HG03025 (cell line): ENCODE results near the gene OPRL1.
"Not testable (repeated sequence)": the region's sequence is repeated elsewhere in the genome, so short reads cannot be mapped to it uniquely, and the experiment has no call there.

Source experiments
- ATAC-seq: cut with Tn5 transposase; IDR thresholded peaks from one replicate; pipeline ENCODE4 v1.9.1; 2021; ENCODE audit warnings: mild to moderate bottlenecking, moderate library complexity; ENCODE audit not compliant: unreplicated experiment, low FRiP score

OPRL1 gene

GRCh38 chr20:64113796-64114355, 34.0 kb downstream of the OPRL1 start:
- ATAC-seq = no peak

GRCh38 chr20:64114356-64114971, 34.6 kb downstream of the OPRL1 start:
- no peak for ATAC-seq

DNA sequence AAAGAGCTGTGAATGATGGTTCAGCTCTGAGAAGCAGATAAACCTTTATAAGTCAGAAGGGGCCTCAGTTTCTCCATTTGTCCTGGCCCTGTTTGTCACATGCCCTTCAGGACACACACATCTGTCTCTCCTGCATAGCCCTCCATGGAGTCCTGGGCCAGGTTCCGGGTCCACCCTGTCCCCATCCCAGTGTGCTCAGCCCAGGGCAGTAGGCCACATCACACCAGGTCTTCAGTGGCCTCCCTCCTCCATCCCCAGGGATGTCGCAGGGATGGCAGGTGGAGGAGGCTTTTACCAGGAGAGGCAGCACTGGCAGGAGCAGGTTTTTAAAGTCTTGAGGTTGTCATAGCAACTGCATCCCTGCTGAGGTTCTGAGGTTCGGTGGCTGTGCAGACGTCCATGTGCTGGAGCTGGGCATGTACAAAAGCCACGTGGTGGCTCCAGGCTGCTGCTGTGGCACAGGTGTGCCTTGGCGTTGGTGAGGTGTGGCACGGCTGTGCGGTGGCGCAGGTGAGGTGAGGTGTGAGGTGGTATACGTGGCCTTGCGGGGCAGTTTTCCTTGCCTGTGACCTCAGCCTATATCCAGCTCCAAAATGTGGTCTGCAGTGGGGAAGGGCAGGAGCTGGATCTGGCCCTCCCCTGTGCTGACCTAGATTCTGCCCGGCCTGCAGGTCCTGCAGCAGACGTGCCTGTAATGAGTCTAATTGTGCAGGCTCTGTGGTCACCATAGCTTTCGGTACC, 35.5 kb downstream of the OPRL1 start:
- no peak for ATAC-seq

- ATAC-seq = no peak
Measured at GRCh38 chr20:64116016-64116415, 36.1 kb downstream of the OPRL1 start.

GRCh38 chr20:64116541-64117431, 36.9 kb downstream of the OPRL1 start:
- ATAC-seq = no peak

GRCh38 chr20:64117432-64117777, 37.5 kb downstream of the OPRL1 start:
- not testable (repeated sequence) for ATAC-seq

DNA sequence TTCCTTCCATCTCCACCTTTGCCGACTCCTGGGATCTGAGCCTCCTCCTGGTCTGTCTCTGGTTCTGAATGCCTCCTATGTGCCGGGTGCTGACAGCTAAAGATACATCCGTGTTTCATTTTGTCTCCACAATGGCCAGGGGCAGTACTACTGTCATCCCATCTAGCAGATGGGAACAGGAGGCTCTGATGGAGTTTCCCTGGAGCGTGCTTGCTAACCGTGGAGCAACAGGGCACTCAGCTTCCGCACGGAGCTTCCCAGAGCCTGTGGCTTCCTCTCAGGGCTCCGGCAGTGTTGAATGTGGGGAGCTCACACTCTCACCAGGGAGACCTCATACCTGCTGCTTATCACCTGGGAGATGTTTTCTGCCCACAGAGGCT, 39.4 kb downstream of the OPRL1 start:
- no peak for ATAC-seq

DNA sequence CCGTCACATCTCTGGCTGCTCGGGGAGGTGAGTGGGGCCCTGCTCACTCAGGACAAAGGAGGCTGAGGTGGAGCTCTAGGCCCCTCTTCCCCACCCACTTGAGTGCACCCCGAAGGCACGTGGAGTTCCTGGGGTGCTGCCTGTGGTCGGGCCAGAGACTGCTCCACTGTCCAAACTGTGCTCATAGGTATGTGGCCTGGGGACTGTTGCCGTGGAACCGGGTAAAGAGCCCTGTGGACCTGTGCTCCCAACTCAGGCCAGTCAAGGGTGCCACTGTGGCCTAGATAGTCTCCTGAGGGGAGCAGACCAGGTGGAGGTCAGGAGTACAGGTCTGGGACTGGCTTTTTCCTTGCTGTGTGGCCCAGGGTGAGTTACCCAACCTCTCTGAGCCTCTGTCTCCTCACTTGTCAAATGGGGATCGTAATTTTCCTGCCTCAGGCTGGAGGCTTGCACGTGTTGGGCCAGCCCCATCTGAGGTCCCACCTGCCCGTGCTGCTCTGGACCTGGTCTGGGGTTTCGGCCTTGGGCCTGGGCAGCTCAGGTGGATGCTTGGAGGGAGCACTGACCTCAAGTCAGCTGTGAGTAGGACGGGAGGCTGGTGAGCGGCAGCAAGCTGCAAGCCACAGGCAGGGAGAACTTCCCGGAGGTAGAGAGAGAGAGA, 39.9 kb downstream of the OPRL1 start:
- ATAC-seq = no peak

- no peak for ATAC-seq
Measured at GRCh38 chr20:64121586-64121985, 41.7 kb downstream of the OPRL1 start.

- ATAC-seq = not testable (repeated sequence)
Measured at GRCh38 chr20:64122927-64123326, 43.0 kb downstream of the OPRL1 start.

DNA sequence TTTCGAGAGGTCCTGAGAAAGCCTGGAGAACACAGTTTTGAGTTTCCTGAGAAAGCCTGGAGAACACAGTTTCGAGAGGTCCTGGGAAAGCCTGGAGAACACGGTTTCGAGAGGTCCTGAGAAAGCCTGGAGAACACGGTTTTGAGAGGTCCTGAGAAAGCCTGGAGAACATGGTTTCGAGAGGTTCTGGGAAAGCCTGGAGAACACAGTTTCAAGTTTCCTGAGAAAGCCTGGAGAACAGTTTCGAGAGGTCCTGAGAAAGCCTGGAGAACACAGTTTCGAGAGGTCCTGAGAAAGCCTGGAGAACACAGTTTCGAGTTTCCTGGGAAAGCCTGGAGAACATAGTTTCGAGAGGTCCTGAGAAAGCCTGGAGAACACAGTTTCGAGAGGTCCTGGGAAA, 43.6 kb downstream of the OPRL1 start:
- ATAC-seq = not testable (repeated sequence)

DNA sequence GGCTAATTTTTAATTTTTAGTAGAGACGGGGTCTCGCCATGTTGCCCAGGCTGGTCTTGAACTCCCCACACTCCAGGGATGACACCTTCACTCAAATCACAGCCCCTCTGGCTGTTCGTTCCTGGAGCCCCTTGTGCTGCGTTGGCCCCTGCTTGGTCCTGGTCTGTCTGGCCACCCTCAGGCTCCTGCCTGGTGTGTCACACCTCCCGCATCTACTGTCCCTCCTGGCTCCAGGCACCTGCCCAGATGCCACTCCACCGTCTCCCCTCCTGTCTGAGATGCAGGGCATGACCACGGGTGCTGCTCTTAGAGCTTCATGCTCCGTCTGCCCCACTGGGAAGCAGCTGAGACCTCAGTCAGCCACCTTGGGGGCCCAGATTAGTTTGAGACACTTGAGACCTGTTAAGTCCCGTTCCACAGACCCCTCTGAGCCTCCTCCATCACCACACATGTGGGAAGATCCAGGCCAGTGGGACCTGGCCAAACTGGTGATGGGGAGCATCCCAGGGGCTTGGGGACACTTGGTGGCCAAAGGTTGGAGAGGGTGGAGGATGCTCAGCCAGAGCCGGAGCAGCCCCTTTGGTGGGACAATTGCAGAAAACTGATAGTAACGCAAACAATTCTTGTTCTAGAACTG, 49.4 kb downstream of the OPRL1 start:
- ATAC-seq = no peak

DNA sequence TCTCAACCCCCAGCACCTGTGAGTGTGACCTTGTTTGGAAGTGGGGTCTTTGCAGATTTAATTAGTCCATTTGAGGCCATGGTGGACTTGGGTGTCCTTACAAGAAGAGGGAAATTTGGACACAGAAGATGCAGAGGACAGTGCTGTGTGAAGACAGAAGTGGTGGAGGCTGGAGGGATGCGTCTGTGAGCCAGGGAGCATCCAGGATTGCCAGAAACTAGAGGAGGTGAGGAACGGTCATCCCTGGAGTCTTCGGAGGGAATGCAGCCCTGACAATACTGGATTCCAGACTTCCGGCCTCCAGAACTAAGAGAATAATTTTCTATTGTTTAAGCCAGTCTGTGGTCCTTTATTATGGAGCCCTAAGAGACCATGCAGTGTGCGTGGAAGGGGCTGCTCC, 50.4 kb downstream of the OPRL1 start:
- ATAC-seq = no peak

GRCh38 chr20:64130876-64131275, 51.0 kb downstream of the OPRL1 start:
- ATAC-seq = no peak

GRCh38 chr20:64131406-64131805, 51.5 kb downstream of the OPRL1 start:
- ATAC-seq = no peak

- ATAC-seq = no peak
Measured at GRCh38 chr20:64133951-64134407, 54.1 kb downstream of the OPRL1 start.

DNA sequence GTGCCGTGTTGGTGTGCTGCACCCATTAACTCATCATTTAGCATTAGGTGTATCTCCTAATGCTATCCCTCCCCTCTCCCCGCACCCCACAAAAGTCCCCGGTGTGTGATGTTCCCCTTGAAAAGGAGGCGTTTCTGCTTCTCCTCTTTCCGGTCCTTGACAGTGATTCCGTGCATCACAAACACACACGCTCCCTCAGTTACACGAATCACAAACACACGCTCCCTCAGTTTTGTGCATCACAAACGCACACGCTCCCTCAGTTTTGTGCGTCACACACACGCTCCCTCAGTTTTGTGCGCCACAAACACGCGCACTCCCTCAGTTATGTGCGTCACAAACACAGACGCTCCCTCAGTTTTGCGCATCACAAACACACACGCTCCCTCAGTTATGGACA, 54.9 kb downstream of the OPRL1 start:
- ATAC-seq = not testable (repeated sequence)

DNA sequence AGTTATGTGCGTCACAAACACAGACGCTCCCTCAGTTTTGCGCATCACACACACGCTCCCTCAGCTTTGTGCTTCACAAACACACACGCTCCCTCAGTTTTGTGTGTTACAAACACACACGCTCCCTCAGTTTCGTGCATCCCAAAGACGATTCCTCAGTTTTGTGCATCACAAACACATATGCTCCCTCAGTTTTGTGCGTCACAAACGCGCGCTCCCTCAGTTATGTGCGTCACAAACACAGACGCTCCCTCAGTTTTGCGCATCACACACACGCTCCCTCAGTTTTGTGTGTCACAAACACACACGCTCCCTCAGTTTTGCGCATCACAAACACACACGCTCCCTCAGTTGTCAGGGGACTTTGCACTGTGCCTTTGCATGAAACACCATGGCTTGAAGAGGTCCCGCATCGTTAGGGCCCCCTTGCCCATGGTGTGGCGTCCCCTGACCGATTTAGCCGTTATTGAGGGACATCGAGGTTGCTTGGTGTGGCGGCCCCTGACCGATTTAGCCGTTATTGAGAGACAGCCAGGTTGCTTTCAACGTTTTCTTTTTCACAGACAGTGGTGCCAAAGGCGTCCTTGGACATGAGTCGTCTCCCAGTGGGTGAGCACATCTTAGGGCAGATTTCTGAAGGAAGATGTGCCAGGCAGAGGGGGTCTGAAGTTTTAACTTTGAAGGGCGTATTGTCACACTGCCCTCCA, 56.3 kb downstream of the OPRL1 start:
- ATAC-seq = no peak

DNA sequence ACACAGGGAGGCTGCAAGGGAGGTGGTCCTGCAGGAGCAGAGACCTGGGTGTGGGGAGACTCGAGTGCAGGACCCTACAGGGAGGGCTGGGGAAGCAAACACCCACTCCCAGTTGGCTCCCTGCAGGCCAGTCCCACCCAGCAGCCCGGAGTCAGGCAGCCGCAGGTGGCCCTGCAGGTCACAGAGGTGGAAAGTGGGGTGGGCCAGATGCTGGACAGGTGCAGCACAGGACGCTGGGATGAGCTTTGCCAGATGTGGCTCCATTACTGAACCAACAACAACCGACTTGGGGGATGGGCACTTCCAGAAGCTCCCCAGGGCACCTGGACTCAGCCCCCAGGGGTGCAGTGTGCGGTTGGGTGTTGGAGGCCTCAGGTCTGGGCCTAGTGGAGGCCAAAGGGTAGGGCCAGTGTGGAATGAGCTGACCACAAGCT, 57.7 kb downstream of the OPRL1 start:
- ATAC-seq = no peak
